CD4-positive, alpha-beta T cell (primary cell): ENCODE data around the gene MFSD2A. TPM values are rescaled to one million over a fixed set of nuclear protein-coding genes. Genes with fewer than 3 reads are reported as not detected.

Source experiments
- ATAC-seq: fragments of 200-7000 bp; cut with Tn5 transposase; one replicate; pipeline ENCODE4 v1.10.0; 2022; ENCODE audit warnings: mild to moderate bottlenecking; ENCODE audit not compliant: poor library complexity
- CTCF ChIA-PET: fragments of 350-600 bp; sonication (Branson Sonifier 250); formaldehyde crosslinking; loops from one replicate; lab custom pipeline; 2021; ENCODE audit warnings: antibody characterized with exemption, inconsistent platforms; lab: Charles Lee
- POLR2A ChIA-PET: fragments of 350-600 bp; sonication (Branson Sonifier 250); formaldehyde crosslinking; loops from one replicate; lab custom pipeline; 2021; ENCODE audit warnings: antibody characterized with exemption, inconsistent platforms; lab: Charles Lee
- DNase-seq, 14 experiments: peaks; one replicate each; pipeline ENCODE4 v3.0.0-alpha.2; 2013 to 2020; ENCODE audit warnings: mixed read lengths in 2 of 14
- H3K27ac ChIP-seq, 2 donors: one replicate each; pipeline versions ENCODE4 v1.5.1 to v1.7.0; 2013; ENCODE audit warnings: low read length in 2 of 2, low read depth in 1 of 2, mild to moderate bottlenecking in 1 of 2
- H3K27me3 ChIP-seq, 2 experiments: 1 replicate in 1 of 2; 2 replicates in 1 of 2; pipeline versions ENCODE4 v1.6.1 to v1.7.0; 2013; ENCODE audit warnings: low read length in 2 of 2, control low read depth in 1 of 2, mild to moderate bottlenecking in 1 of 2, moderate library complexity in 1 of 2; ENCODE audit not compliant: insufficient read depth in 2 of 2, control insufficient read depth in 1 of 2
- H3K36me3 ChIP-seq: one replicate; pipeline ENCODE4 v1.6.1; 2013; ENCODE audit warnings: low read length, control low read depth; ENCODE audit not compliant: insufficient read depth
- H3K4me1 ChIP-seq: one replicate; pipeline ENCODE4 v1.6.1; 2013; ENCODE audit warnings: low read length, control low read depth; ENCODE audit not compliant: insufficient read depth
- H3K4me3 ChIP-seq: one replicate; pipeline ENCODE4 v1.5.1; 2013; ENCODE audit warnings: mild to moderate bottlenecking, low read length, moderate library complexity
- H3K9me3 ChIP-seq, 2 experiments: 1 replicate in 1 of 2; 2 replicates in 1 of 2; pipeline versions ENCODE4 v1.6.1 to v1.7.0; 2013; ENCODE audit warnings: low read length in 2 of 2, mild to moderate bottlenecking in 2 of 2, control low read depth in 1 of 2, moderate library complexity in 1 of 2; ENCODE audit not compliant: control insufficient read depth in 1 of 2, insufficient read depth in 1 of 2
- H3K27ac Mint-ChIP-seq: one replicate; pipeline ENCODE4 v1.8.0; 2020; ENCODE audit warnings: mixed read lengths
- H3K27me3 Mint-ChIP-seq: one replicate; pipeline ENCODE4 v1.8.0; 2021; ENCODE audit warnings: mixed read lengths
- H3K36me3 Mint-ChIP-seq: one replicate; pipeline ENCODE4 v1.8.0; 2021; ENCODE audit warnings: low read depth, mixed read lengths
- H3K4me1 Mint-ChIP-seq: one replicate; pipeline ENCODE4 v1.8.0; 2021; ENCODE audit warnings: low read depth, mixed read lengths
- H3K4me3 Mint-ChIP-seq: one replicate; pipeline ENCODE4 v1.8.0; 2020; ENCODE audit warnings: mild to moderate bottlenecking, mixed read lengths
- H3K9me3 Mint-ChIP-seq: one replicate; pipeline ENCODE4 v1.8.0; 2020; ENCODE audit warnings: mixed read lengths
- CTCF ChIP-seq: fragments of 200-600 bp; IDR thresholded peaks from one replicate; pipeline ENCODE4 v1.8.0; 2022; ENCODE audit warnings: antibody characterized with exemption, mild to moderate bottlenecking
- intact Hi-C, 2 experiments: fragments of 100-400 bp; cut with DNase I in 1 of 2; cut with micrococcal nuclease in 1 of 2; formaldehyde crosslinking; loops; one replicate each; pipeline versions ENCODE4 v1.15.1 to v1.9.0; 2023 to 2025; cut with DNase I, micrococcal nuclease
- total RNA-seq, 174 experiments: library from RNA in 2 of 174; stranded (reverse) in 2 of 174; gene quantifications; one replicate each; pipeline ENCODE4 v1.2.3 and lab custom pipeline; 2021 to 2026

The MFSD2A gene
- total RNA-seq, 2 experiments from 2014 or later = 2.5 to 2.7 TPM

GRCh38 chr1:39949891-39950290, 5.1 kb upstream of the MFSD2A start:
- ATAC-seq = no peak
- no peaks in the 10 kb centered on the region for H3K9me3 ChIP-seq
- no peak for TF ChIP-seq CTCF
- H3K4me3 ChIP-seq = no peak overlapping the region
- Mint-ChIP-seq H3K27me3 (peaks cover 4% of the 10 kb centered on the region), H3K36me3 (no peaks in the 10 kb centered on the region), H3K27ac (no peak overlapping the region), H3K4me3 (no peak overlapping the region), H3K9me3 (no peaks in the 10 kb centered on the region), H3K4me1 (peaks cover 7% of the 10 kb centered on the region)
- POLR2A ChIA-PET = no interaction called here
- CTCF ChIA-PET = no interaction called here
- peaks cover 6% of the 10 kb centered on the region for H3K4me1 ChIP-seq
- H3K27ac ChIP-seq = no peak overlapping the region
- H3K36me3 ChIP-seq = no peaks in the 10 kb centered on the region
- H3K27me3 ChIP-seq = no peaks in the 10 kb centered on the region
- intact Hi-C loops = no loop called here
- DNase-seq = no peak

- Mint-ChIP-seq H3K27ac (no peak overlapping the region), H3K36me3 (no peaks in the 10 kb centered on the region), H3K27me3 (no peaks in the 10 kb centered on the region), H3K9me3 (no peaks in the 10 kb centered on the region), H3K4me1 (peaks cover 19% of the 10 kb centered on the region), H3K4me3 (no peak overlapping the region)
- no peak for TF ChIP-seq CTCF
- ATAC-seq (no peak), DNase-seq (no peak)
- Histone ChIP-seq H3K27ac (no peak overlapping the region), H3K4me3 (no peak overlapping the region), H3K27me3 (no peaks in the 10 kb centered on the region), H3K9me3 (no peaks in the 10 kb centered on the region), H3K36me3 (no peaks in the 10 kb centered on the region), H3K4me1 (peaks cover 23% of the 10 kb centered on the region)
- intact Hi-C loops = no loop called here
- ChIA-PET CTCF (interaction anchor here (0.6 kb wide), 1 partner anchor 135 kb away, joined by 3 read pairs; no protein-coding TSS in a partner anchor), POLR2A (no interaction called here)
Observed at GRCh38 chr1:39951926-39952325, 3.0 kb upstream of the MFSD2A start.

- no peak overlapping the region for H3K4me3 Mint-ChIP-seq
- ATAC-seq (no peak), DNase-seq (no peak)
- Histone ChIP-seq H3K4me1 (peaks cover 23% of the 10 kb centered on the region), H3K27me3 (no peaks in the 10 kb centered on the region), H3K4me3 (no peak overlapping the region), H3K36me3 (no peaks in the 10 kb centered on the region), H3K9me3 (no peaks in the 10 kb centered on the region), H3K27ac (no peak overlapping the region)
- no peaks in the 10 kb centered on the region for H3K9me3 Mint-ChIP-seq
- ChIA-PET CTCF (interaction anchor here (1.6 kb wide), 1 partner anchor 33 kb away, joined by 6 read pairs; no protein-coding TSS in a partner anchor), POLR2A (interaction anchor here (0.7 kb wide), 1 partner anchor 21 kb away, joined by 3 read pairs; no protein-coding TSS in a partner anchor)
- no peak for TF ChIP-seq CTCF
- H3K27me3 Mint-ChIP-seq = no peaks in the 10 kb centered on the region
- no peak overlapping the region for H3K27ac Mint-ChIP-seq
- H3K36me3 Mint-ChIP-seq = no peaks in the 10 kb centered on the region
- intact Hi-C loops = no loop called here
- peaks cover 19% of the 10 kb centered on the region for H3K4me1 Mint-ChIP-seq
Observed at GRCh38 chr1:39952359-39953110, 2.4 kb upstream of the MFSD2A start.
